Testis (tissue), 3 donors: ENCODE data around the gene FGFR2. TPM values are rescaled to one million over a fixed set of nuclear protein-coding genes. Genes with fewer than 3 reads are reported as not detected.

ENCODE experiments used
- DNase-seq: peaks from one replicate; pipeline ENCODE4 v3.0.0-alpha.2; 2019
- H3K27ac ChIP-seq, 2 donors: fragments of 200-600 bp; sonication (generic); one replicate each; pipeline ENCODE4 v1.5.1; 2019
- H3K27me3 ChIP-seq: fragments of 200-600 bp; sonication (generic); one replicate; pipeline ENCODE4 v1.5.1; 2019
- H3K36me3 ChIP-seq: fragments of 200-600 bp; sonication (generic); one replicate; pipeline ENCODE4 v1.5.1; 2017; ENCODE audit warnings: low read depth; ENCODE audit errors: missing control alignments
- H3K4me1 ChIP-seq: fragments of 200-600 bp; sonication (generic); one replicate; pipeline ENCODE4 v1.5.1; 2019
- H3K4me3 ChIP-seq, 2 donors: fragments of 200-600 bp; sonication (generic); one replicate each; pipeline ENCODE4 v1.5.1; 2017 to 2019
- H3K9me3 ChIP-seq: fragments of 200-600 bp; sonication (generic); one replicate; pipeline ENCODE4 v1.5.1; 2017
- POLR2A ChIP-seq: fragments of 450-650 bp; IDR thresholded peaks from one replicate; pipeline ENCODE4 v1.6.1; 2017; ENCODE audit warnings: antibody characterized with exemption, mild to moderate bottlenecking, moderate library complexity
- WGBS, 2 donors: methylation state at CpG; one replicate each; pipeline ENCODE4 v1.1.5; 2018; 5-methylcytosine and 5-hydroxymethylcytosine counted together
- intact Hi-C: fragments of 100-400 bp; cut with DNase I; formaldehyde crosslinking; loops from one replicate; pipeline ENCODE4 v1.15.1; 2023; ENCODE audit warnings: low total_unique reads
- polyA plus RNA-seq: library from polyadenylated mRNA; stranded (reverse); fragments of 350-450 nt; fragmentation: Illumina TruSeq; extraction: RNeasy Lipid Tissue Mini Kit (QIAGEN cat#74804); gene quantifications from one replicate; pipeline ENCODE4 v1.2.3, GENCODE V29; 2014; ENCODE audit warnings: low read depth, low replicate concordance; ENCODE audit not compliant: insufficient read depth
- total RNA-seq, 2 donors: library from RNA; depleted of rRNA; stranded (reverse); fragments of >200 nt; gene quantifications; one replicate each; pipeline ENCODE4 v1.2.3, GENCODE V29; 2016
- TF ChIP-seq, protein P1 (sequence below), 3 experiments: fragments of 450-650 bp in 2 of 3; fragments of 200-600 bp in 1 of 3; sonication (generic) in 1 of 3; IDR thresholded peaks; one replicate each; pipeline ENCODE4 v1.5.1; 2016 to 2019; ENCODE audit warnings: antibody characterized with exemption in 3 of 3, mild to moderate bottlenecking in 2 of 3, moderate library complexity in 1 of 3

FGFR2 gene
- total and polyA plus RNA-seq, 3 donors from 2014 or later = 23.2 to 28.9 (median 23.4) TPM

GRCh38 chr10:121466424-121466823 lies 131.8 kb downstream of the FGFR2 start:
- intact Hi-C loops = no loop called here
- WGBS, 2 donors = 72 to 93% methylated on average over 4 of the region's 4 CpGs
- H3K27ac ChIP-seq = no peak overlapping the region
- TF ChIP-seq POLR2A = no peak
- TF ChIP-seq, protein P1, sequence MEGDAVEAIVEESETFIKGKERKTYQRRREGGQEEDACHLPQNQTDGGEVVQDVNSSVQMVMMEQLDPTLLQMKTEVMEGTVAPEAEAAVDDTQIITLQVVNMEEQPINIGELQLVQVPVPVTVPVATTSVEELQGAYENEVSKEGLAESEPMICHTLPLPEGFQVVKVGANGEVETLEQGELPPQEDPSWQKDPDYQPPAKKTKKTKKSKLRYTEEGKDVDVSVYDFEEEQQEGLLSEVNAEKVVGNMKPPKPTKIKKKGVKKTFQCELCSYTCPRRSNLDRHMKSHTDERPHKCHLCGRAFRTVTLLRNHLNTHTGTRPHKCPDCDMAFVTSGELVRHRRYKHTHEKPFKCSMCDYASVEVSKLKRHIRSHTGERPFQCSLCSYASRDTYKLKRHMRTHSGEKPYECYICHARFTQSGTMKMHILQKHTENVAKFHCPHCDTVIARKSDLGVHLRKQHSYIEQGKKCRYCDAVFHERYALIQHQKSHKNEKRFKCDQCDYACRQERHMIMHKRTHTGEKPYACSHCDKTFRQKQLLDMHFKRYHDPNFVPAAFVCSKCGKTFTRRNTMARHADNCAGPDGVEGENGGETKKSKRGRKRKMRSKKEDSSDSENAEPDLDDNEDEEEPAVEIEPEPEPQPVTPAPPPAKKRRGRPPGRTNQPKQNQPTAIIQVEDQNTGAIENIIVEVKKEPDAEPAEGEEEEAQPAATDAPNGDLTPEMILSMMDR (IDR thresholded peaks at IDR 0.05) = no peak
- H3K4me1 ChIP-seq = no peaks in the 10 kb centered on the region
- no peak for DNase-seq
- no peaks in the 10 kb centered on the region for H3K27me3 ChIP-seq
- H3K9me3 ChIP-seq = no peaks in the 10 kb centered on the region
- no peaks in the 10 kb centered on the region for H3K36me3 ChIP-seq
- H3K4me3 ChIP-seq = no peak overlapping the region

DNA sequence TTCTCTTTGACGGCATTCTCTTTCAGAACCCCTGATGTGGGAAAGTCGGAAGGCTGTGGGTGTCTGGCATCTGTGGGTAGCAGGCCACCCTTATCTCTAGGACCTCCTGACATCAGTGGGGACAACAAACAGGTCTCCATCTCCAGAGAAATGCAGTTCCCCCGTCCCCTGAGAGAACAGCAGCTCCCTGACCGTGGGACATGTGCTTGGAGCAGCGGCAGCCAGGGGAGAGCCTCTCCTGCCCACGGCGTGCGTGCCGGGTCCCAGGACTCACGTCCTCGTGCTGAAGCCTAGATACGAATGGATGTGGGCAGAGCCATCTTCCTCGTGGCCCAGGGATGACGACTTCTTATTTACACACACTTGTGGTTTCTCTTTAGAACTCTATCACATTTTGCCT lies 133.0 kb downstream of the FGFR2 start:
- Histone ChIP-seq H3K4me1 (no peaks in the 10 kb centered on the region), H3K4me3 (no peak overlapping the region), H3K36me3 (no peaks in the 10 kb centered on the region), H3K27me3 (no peaks in the 10 kb centered on the region), H3K9me3 (no peaks in the 10 kb centered on the region), H3K27ac (no peak overlapping the region)
- WGBS, 2 donors = 92 to 94% methylated on average over 14 of the region's 14 CpGs
- intact Hi-C loops = no loop called here
- no peak for TF ChIP-seq POLR2A
- TF ChIP-seq, protein P1 (IDR thresholded peaks at IDR 0.05) = no peak
- DNase-seq = no peak

- Histone ChIP-seq H3K27ac (no peak overlapping the region), H3K4me3 (no peak overlapping the region), H3K9me3 (no peaks in the 10 kb centered on the region), H3K4me1 (no peaks in the 10 kb centered on the region), H3K27me3 (no peaks in the 10 kb centered on the region), H3K36me3 (no peaks in the 10 kb centered on the region)
- DNase-seq = no peak
- intact Hi-C loops = no loop called here
- no peak for TF ChIP-seq POLR2A
- TF ChIP-seq, protein P1 (IDR thresholded peaks at IDR 0.05) = no peak
- 98 to 100% methylated on average over 2 of the region's 2 CpGs for WGBS, 2 donors
Measured at GRCh38 chr10:121464517-121464916, 133.7 kb downstream of the FGFR2 start.

GRCh38 chr10:121462955-121463354 lies 135.3 kb downstream of the FGFR2 start:
- Histone ChIP-seq H3K27ac (no peak overlapping the region), H3K9me3 (no peaks in the 10 kb centered on the region), H3K27me3 (no peaks in the 10 kb centered on the region), H3K36me3 (no peaks in the 10 kb centered on the region), H3K4me3 (no peak overlapping the region), H3K4me1 (no peaks in the 10 kb centered on the region)
- 86 to 94% methylated on average over 2 of the region's 2 CpGs for WGBS, 2 donors
- TF ChIP-seq POLR2A = no peak
- TF ChIP-seq, protein P1 (IDR thresholded peaks at IDR 0.05) = no peak
- intact Hi-C loops = no loop called here
- DNase-seq = no peak

DNA sequence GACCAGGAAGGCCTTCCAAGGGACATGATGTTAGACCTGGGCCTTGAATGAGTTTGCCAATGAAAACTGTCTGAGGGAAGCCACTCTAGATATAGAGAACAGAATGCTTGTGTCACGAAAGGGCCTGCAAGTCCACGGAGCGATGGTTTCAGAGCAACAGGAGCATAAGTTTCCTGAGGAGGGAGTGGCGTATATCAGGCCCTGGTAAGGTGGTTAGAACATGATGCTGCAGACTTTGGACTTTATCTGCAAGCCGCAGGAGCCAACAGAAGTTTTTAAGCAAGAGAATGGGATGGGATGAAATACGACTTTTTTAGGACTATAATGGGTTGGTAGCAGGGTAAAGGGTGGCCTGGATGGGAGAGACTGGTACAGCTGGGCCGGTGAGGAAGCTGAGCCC lies 136.0 kb downstream of the FGFR2 start:
- Histone ChIP-seq H3K27me3 (no peaks in the 10 kb centered on the region), H3K4me1 (no peaks in the 10 kb centered on the region), H3K27ac (no peak overlapping the region), H3K36me3 (no peaks in the 10 kb centered on the region), H3K9me3 (no peaks in the 10 kb centered on the region), H3K4me3 (no peak overlapping the region)
- DNase-seq = no peak
- 91 to 95% methylated on average over 7 of the region's 7 CpGs for WGBS, 2 donors
- intact Hi-C loops = no loop called here
- TF ChIP-seq POLR2A = no peak
- TF ChIP-seq, protein P1 (IDR thresholded peaks at IDR 0.05) = no peak
